Stomach (tissue), 4 donors: Measurements from ENCODE around the gene CACNA2D3.

Experiments
- POLR2A ChIP-seq, 4 donors: fragments of 450-650 bp; IDR thresholded peaks; one replicate each; pipeline ENCODE4 v1.6.1; 2016; ENCODE audit warnings: antibody characterized with exemption in 4 of 4, control low read depth in 2 of 4, mild to moderate bottlenecking in 1 of 4, moderate library complexity in 1 of 4
- POLR2AphosphoS5 ChIP-seq, 3 donors: sonication (generic); formaldehyde crosslinking; IDR thresholded peaks; one replicate each; pipeline ENCODE4 v1.6.1; 2016; ENCODE audit warnings: antibody characterized with exemption in 3 of 3
- TF ChIP-seq, protein P1 (sequence below), 7 experiments: fragments of 450-650 bp in 4 of 7; fragments of 200-600 bp in 3 of 7; sonication (generic) in 3 of 7; IDR thresholded peaks; one replicate each; pipeline ENCODE4 v1.5.1; 2016 to 2019; ENCODE audit warnings: antibody characterized with exemption in 7 of 7, control low read depth in 2 of 7, mild to moderate bottlenecking in 1 of 7

- TF ChIP-seq, protein P1, sequence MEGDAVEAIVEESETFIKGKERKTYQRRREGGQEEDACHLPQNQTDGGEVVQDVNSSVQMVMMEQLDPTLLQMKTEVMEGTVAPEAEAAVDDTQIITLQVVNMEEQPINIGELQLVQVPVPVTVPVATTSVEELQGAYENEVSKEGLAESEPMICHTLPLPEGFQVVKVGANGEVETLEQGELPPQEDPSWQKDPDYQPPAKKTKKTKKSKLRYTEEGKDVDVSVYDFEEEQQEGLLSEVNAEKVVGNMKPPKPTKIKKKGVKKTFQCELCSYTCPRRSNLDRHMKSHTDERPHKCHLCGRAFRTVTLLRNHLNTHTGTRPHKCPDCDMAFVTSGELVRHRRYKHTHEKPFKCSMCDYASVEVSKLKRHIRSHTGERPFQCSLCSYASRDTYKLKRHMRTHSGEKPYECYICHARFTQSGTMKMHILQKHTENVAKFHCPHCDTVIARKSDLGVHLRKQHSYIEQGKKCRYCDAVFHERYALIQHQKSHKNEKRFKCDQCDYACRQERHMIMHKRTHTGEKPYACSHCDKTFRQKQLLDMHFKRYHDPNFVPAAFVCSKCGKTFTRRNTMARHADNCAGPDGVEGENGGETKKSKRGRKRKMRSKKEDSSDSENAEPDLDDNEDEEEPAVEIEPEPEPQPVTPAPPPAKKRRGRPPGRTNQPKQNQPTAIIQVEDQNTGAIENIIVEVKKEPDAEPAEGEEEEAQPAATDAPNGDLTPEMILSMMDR (IDR thresholded peaks at IDR 0.05): no peak
- TF ChIP-seq POLR2A (IDR thresholded peaks at IDR 0.05): no peak
- TF ChIP-seq POLR2AphosphoS5 (IDR thresholded peaks at IDR 0.05): no peak
Measured at GRCh38 chr3:54909191-54909590, 786.8 kb downstream of the CACNA2D3 start.
